Neural cell (in vitro differentiated cells): ENCODE data around the gene GPC3.

Experiments
- EZH2 ChIP-seq: fragments of 200-600, 300-800 bp; shearing (Covaris generic), sonication (generic); IDR thresholded peaks from 2 replicates; pipeline ENCODE4 v1.6.1; 2014; ENCODE audit warnings: antibody characterized with exemption, low read length, borderline replicate concordance, mild to moderate bottlenecking; ENCODE audit not compliant: insufficient read depth, poor library complexity, severe bottlenecking
- POLR2AphosphoS5 ChIP-seq: IDR thresholded peaks from 2 replicates; pipeline ENCODE4 v1.6.1; 2012
- RAD21 ChIP-seq: fragments of 450-650 bp; conservative IDR thresholded peaks from 2 replicates; pipeline ENCODE4 v1.6.1; 2014; ENCODE audit warnings: antibody characterized with exemption, mild to moderate bottlenecking, moderate library complexity
- TAF1 ChIP-seq: IDR thresholded peaks from 2 replicates; pipeline ENCODE4 v1.6.1; 2012; ENCODE audit warnings: low read depth
- TF ChIP-seq, protein P1 (sequence below): fragments of 450-650 bp; IDR thresholded peaks from 2 replicates; pipeline ENCODE4 v1.5.1; 2014; ENCODE audit warnings: antibody characterized with exemption, mild to moderate bottlenecking, moderate library complexity; ENCODE audit not compliant: poor library complexity, severe bottlenecking
- TF ChIP-seq, protein P2 (sequence below): IDR thresholded peaks from 2 replicates; pipeline ENCODE4 v1.6.1; 2012; ENCODE audit warnings: borderline replicate concordance

DNA sequence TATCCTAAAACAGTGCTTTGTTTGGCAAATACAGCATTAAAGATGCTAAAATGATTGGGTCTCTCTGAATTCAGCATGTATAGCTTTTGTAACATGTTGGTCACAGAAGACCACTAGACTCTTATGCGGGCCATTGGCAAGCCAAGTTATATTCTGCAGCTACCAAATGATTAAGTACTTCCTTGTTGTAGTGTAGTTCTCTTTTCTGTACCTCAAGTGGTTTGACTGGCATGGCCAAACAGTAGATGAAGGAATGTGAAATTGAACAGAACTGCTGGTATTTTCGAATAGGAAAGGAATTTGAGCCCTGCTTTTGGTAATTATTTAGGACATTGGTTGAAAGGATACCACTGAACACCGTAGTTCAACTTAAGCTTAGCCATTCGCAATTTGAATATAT lies 376.2 kb downstream of the GPC3 start:
- TF ChIP-seq, protein P1, sequence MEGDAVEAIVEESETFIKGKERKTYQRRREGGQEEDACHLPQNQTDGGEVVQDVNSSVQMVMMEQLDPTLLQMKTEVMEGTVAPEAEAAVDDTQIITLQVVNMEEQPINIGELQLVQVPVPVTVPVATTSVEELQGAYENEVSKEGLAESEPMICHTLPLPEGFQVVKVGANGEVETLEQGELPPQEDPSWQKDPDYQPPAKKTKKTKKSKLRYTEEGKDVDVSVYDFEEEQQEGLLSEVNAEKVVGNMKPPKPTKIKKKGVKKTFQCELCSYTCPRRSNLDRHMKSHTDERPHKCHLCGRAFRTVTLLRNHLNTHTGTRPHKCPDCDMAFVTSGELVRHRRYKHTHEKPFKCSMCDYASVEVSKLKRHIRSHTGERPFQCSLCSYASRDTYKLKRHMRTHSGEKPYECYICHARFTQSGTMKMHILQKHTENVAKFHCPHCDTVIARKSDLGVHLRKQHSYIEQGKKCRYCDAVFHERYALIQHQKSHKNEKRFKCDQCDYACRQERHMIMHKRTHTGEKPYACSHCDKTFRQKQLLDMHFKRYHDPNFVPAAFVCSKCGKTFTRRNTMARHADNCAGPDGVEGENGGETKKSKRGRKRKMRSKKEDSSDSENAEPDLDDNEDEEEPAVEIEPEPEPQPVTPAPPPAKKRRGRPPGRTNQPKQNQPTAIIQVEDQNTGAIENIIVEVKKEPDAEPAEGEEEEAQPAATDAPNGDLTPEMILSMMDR, result no peak
- TF ChIP-seq POLR2AphosphoS5 (no peak), RAD21 (no peak), EZH2 (no peak), TAF1 (no peak)
- TF ChIP-seq, protein P2, sequence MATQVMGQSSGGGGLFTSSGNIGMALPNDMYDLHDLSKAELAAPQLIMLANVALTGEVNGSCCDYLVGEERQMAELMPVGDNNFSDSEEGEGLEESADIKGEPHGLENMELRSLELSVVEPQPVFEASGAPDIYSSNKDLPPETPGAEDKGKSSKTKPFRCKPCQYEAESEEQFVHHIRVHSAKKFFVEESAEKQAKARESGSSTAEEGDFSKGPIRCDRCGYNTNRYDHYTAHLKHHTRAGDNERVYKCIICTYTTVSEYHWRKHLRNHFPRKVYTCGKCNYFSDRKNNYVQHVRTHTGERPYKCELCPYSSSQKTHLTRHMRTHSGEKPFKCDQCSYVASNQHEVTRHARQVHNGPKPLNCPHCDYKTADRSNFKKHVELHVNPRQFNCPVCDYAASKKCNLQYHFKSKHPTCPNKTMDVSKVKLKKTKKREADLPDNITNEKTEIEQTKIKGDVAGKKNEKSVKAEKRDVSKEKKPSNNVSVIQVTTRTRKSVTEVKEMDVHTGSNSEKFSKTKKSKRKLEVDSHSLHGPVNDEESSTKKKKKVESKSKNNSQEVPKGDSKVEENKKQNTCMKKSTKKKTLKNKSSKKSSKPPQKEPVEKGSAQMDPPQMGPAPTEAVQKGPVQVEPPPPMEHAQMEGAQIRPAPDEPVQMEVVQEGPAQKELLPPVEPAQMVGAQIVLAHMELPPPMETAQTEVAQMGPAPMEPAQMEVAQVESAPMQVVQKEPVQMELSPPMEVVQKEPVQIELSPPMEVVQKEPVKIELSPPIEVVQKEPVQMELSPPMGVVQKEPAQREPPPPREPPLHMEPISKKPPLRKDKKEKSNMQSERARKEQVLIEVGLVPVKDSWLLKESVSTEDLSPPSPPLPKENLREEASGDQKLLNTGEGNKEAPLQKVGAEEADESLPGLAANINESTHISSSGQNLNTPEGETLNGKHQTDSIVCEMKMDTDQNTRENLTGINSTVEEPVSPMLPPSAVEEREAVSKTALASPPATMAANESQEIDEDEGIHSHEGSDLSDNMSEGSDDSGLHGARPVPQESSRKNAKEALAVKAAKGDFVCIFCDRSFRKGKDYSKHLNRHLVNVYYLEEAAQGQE, result no peak
